Fibroblast of the conjunctiva (primary cell): ENCODE data around the gene POLR2E.

Experiments used
- DNase-seq: peaks from one replicate; pipeline ENCODE4 v3.0.0-alpha.2; 2010; ENCODE audit warnings: low read depth

POLR2E gene

DNA sequence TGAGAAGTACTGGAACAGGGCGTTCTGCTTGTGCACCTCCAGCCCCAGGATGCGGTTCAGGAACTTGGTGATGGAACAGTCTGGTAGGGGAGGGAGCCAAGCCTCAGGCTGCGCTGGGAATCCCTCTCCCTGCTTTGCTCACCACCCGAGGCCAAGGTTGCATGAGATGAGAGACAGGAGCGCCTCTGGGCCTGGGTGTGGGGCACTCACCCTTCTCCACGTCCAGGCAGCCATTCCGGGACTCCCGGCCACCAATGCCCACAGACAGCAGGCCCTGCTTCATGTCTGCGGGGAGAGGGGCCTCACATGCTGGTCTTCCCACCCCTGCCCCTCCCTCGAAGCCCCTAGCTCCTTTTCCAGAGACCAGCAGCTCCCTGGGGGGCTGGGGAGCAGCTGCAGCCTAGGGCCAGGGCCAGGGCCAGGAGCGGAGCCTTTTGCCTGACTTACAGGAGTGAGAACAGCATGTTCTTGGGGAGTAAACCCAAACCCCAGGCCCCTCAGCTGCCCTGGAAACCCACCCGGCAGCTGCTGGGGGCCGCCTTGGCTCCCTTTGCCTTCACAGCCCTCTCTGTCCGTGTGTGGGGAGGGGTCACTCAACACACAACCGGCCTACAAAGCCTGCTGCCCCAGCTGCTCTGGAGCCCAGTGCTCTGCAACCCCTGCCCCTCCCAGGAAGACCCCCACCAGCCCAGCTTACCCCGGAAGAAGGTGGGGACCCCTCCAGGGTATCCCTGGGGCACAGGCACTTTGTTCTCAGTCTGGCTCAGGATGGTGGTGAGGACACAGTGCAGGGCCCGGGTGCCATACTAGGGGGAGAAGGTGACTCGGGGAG lies 15.8 kb upstream of the POLR2E start:
- no peak for DNase-seq

GRCh38 chr19:1109697-1110671 lies 14.8 kb upstream of the POLR2E start:
- no peak for DNase-seq

DNA sequence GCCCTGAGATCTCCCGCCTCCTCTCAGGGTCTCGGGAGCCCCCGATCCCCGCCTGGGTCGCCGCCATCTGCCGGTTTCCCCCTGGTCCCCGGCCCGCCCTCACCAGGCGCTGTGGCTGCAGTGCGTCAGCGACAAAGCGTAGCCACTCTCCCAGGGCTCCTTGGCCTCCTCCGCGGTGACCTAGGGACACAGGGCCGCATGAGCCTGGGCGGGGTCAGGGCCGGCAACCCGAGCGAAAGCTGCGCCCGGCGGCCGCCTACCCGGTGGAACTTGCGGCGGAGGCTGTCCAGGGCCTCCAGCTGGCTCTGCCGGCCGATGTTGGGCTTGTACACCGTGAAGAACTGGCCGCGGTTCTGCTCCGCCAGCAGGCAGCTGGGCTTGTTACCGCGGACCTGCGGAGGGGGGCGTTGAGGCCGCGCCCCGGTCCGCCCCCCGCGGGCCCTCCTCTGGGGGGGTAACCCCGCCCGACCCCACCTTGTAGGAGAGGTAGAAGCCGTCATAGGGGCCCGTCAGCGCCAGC lies 13.9 kb upstream of the POLR2E start:
- no peak for DNase-seq

DNA sequence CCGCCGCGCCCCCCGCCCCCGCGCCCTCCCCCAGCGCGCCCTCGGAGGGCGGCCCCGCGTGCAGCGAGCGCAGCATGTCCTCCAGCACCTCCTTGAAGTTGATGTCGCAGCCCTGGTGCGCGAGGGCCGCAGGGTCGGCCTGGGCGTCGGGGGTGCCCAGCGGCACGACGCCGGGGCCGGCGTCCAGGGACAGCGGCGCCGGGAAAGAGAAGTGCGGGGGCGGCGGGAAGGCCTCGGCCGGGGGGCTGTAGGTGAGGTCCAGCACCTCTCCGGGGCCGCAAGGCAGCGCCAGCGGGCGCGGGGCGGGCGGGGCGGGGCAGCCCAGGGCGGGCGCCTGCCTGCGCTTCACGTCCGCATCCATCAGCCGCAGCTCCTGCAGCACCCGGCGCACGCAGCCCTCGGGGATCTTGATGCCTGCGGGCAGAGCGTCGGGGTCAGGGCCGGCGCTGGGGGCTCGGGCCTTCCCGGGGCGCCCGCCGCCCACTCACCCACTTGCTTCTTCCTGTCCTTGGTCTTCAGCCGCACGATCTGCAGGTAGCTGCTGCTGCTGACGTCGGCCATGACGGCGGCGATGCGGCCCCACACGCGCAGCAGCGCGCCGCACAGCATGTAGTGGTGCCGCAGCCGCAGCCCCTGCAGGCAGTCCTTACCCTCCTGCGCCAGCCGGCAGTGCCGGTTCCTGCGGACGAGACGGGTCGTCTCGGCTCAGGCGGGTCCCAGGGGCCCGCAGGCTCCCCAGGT lies 13.3 kb upstream of the POLR2E start:
- no peak for DNase-seq

- DNase-seq: no peak
These were observed 12.6 kb upstream of the POLR2E start for GRCh38 chr19:1107661-1108261.

DNA sequence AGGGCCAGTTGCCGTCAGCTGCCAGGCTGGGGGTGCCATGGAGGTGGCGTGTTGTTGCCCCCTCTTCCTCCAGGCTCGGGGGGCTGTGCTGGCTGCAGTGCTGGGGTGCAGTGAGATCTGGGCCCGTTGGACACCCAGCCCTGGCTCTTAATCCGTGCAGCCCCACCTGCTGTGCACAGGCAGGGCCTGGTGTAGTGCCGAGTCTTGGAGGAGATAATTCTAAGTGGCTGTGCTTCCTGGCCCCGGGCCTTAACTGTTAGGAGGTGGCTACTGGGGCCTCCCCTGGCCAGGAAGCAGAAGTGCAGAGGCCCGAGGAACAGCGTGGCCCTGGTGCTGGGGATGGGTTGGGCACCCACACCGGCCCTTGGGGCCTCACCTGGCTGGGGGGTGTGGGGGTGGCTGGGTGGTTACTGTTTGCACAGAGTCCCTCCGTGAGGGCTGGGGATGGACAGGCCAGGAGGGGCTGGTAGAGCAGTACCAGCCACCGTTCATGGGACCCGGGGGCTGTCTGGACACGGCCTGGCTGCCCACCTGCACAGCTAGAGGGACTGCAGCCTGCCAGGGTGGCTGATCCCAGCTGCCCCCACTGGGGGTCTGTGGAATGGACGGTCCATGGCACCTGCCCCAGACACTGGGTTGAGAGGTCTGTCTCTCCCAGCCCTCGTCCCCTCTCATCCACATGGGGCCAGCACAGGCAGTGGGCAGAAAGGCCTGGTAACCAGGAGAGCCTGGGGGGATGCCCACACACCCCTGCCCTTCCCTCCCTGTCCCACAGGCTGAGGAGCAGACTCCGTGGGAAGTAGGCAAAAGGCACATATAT lies 11.9 kb upstream of the POLR2E start:
- DNase-seq: no peak

DNA sequence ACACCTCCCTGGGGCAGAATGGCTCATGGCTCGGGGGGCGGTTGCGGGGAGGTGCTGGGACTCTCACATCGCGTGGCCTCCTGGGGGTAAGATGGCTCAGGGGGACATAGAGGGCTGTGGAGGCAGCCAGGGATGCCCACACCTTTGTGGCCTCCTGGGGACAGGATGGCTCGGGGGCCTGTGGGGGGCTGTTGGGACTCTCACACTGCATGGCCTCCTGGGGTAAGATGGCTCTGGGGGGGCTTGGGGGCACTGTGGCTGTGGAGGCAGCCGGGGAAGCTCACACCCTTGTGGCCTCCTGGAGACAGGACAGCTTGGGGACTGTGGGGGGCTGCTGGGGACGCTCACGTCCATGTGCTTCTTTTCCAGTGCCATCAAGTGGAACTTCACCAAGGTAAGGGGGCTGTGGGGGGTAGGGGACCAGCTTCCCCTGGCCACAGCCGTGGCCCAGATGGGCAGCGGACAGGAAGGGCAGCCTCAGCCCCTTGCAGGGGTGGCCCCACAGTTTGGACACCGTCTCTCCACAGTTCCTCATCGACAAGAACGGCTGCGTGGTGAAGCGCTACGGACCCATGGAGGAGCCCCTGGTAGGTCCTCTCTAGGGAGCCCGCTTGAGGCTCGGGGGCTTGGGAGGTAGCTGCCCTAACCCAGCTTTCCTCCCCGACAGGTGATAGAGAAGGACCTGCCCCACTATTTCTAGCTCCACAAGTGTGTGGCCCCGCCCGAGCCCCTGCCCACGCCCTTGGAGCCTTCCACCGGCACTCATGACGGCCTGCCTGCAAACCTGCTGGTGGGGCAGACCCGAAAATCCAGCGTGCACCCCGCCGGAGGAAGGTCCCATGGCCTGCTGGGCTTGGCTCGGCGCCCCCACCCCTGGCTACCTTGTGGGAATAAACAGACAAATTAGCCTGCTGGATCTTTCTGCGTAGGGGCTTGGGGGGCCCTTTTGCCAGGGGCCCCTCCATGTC lies 11.0 kb upstream of the POLR2E start:
- DNase-seq: no peak

- DNase-seq: no peak
These were observed 10.1 kb upstream of the POLR2E start for GRCh38 chr19:1105008-1105872.

- peak; percentile 69 for DNase-seq
These were observed 9.3 kb upstream of the POLR2E start for GRCh38 chr19:1104311-1105007.

DNA sequence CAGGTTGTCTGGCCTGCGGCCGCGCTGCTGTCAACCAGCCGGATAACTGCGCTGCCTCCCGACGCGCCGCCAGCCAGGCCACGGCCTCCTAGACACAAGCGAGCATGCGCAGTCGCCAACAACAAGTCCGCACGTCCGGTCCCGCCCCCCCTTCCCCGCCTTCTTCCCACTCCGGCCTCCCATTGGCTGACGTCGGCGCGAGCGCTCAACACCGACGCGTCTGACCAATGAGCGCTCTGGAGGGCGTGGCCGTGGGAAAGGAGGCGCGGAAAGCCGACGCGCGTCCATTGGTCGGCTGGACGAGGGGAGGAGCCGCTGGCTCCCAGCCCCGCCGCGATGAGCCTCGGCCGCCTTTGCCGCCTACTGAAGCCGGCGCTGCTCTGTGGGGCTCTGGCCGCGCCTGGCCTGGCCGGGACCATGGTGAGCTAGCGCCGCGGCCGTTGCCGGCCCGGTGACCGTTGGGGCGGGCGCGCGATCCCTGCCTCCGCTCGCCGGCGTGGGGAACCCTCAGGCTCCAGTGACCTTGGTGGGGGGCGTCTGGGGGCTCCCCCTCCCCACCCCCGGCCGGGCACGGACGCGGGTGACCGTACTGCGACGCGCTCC lies 8.6 kb upstream of the POLR2E start, which contains the start of gene GPX4:
Gene GPX4, plus strand, starts transcription at position 287 of the 603 bp plus-strand sequence. Its CDS starts 50 bp downstream, at position 337.
- peak; percentile 99 for DNase-seq

- DNase-seq: no peak
These were observed 8.0 kb upstream of the POLR2E start for GRCh38 chr19:1103132-1103707.

DNA sequence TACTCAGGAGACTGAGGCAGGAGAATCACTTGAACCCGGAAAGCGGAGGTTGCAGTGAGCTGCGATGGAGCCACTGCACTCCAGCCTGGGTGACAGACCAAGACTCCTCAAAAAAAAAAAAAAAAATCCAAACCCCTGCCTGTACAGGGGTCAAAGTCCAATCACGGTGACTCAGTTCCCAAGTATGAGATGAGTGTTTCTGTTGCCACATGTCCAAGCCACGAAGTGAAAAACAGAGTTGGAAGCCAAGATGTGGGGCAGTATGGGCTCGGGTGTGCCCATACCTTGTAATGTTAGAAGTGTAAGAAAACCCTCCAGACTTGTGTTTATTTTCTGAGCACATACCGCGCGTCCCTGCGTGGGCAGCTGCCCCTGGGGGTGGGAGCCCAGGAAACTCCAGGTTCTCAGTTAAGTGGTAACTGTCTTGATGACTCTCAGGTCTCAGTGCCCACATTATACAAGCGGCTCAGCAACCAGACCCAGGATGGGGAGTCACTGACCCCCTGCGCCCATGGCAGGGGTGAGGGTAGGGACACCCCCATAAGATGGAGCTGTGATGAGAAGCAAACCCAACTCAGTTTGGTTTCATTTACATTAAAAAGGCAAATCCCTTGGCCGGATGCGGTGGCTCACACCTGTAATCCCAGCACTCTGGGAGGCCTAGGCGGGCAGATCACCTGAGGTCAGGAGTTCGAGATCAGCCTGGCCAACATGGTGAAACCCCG lies 7.4 kb upstream of the POLR2E start:
- peak; percentile 99 for DNase-seq

DNA sequence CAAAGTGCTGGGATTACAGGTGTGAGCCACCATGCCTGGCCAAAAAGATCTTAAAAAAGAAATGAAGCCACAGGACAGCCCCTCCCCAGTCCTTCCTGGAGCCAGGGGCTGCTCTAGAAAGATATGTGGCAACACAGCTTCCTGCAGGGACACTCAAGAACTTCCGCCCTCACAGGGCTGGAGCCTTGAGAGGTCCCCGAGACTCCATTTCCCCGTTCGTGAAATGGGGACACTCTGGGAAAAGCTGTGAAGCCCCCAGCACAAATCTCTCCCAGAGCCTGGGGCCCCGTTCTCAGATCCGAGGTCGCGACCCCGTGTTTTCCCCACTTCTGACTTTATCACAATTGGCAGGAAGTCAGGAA lies 6.1 kb upstream of the POLR2E start:
- no peak for DNase-seq

GRCh38 chr19:1098177-1099051 lies 3.2 kb upstream of the POLR2E start:
- DNase-seq: no peak

GRCh38 chr19:1097810-1098176 lies 2.6 kb upstream of the POLR2E start:
- DNase-seq: no peak

DNA sequence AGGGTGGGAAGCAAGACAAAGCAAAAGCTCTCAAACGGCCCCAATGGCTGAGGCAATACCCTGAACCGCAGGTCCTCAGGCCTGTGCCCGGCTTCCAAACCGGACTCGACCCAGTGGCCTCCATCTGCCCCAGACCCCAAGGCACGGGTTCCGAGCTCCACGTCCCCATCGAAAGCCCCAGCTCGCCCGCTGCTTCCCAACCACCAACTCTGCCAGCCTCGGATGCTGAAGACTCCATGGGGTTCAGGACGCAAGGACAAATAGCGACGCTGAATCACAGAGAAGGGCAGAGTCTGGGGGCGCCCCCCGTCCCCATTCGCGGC lies 559 bp downstream of the POLR2E start:
- DNase-seq: no peak
